OCI-LY7 (cell line): Measurements from ENCODE around the gene HYAL1. TPM values are rescaled to one million over a fixed set of nuclear protein-coding genes. Genes with fewer than 3 reads are reported as not detected.

Experiments
- BruUV-seq: library from RNA; stranded (reverse); fragments of 400-500 nt; replicated peaks from 2 replicates; lab custom pipeline; 2021; lab: Mats Ljungman, UMichigan
- CTCF ChIA-PET: fragments of 300-600 bp; sonication (Branson Sonifier 250); formaldehyde crosslinking; loops from one replicate; lab custom pipeline; 2022; ENCODE audit warnings: antibody characterized with exemption; ENCODE audit not compliant: unreplicated experiment; lab: Charles Lee
- POLR2A ChIA-PET: fragments of 300-600 bp; sonication (Branson Sonifier 250); formaldehyde crosslinking; loops from one replicate; lab custom pipeline; 2022; ENCODE audit warnings: antibody characterized with exemption; lab: Charles Lee
- DNase-seq: peaks from one replicate; pipeline ENCODE4 v3.0.0-alpha.2; 2015; ENCODE audit warnings: low spot score
- H2AFZ ChIP-seq: fragments of 200-600 bp; sonication (generic), shearing (Covaris generic); 2 replicates; pipeline ENCODE4 v1.6.1; 2014; ENCODE audit warnings: mild to moderate bottlenecking, antibody characterized with exemption, low read length, moderate library complexity
- H3K27ac ChIP-seq: fragments of 200-600 bp; sonication (generic); 2 replicates; pipeline ENCODE4 v1.5.1; 2014; ENCODE audit warnings: mixed run types, low read depth, mild to moderate bottlenecking, moderate library complexity, low read length, inconsistent platforms; ENCODE audit not compliant: poor library complexity, severe bottlenecking
- H3K36me3 ChIP-seq: fragments of 200-600 bp; sonication (generic); 2 replicates; pipeline ENCODE4 v1.6.1; 2014; ENCODE audit warnings: mild to moderate bottlenecking, antibody characterized with exemption, low read length, moderate library complexity, mixed read lengths; ENCODE audit not compliant: insufficient read depth
- H3K4me1 ChIP-seq: fragments of 200-600 bp; sonication (generic); 2 replicates; pipeline ENCODE4 v1.5.1; 2014; ENCODE audit warnings: mild to moderate bottlenecking, low read length; ENCODE audit not compliant: insufficient read depth, poor library complexity, severe bottlenecking
- H3K4me2 ChIP-seq: fragments of 200-600 bp; sonication (generic); 2 replicates; pipeline ENCODE4 v1.6.1; 2014; ENCODE audit warnings: mild to moderate bottlenecking, low read length
- H3K4me3 ChIP-seq: fragments of 200-600 bp; sonication (generic); 2 replicates; pipeline ENCODE4 v1.5.1; 2014; ENCODE audit warnings: mild to moderate bottlenecking, low read depth, low read length; ENCODE audit not compliant: poor library complexity, severe bottlenecking
- H3K79me2 ChIP-seq: fragments of 200-600 bp; sonication (generic); 2 replicates; pipeline ENCODE4 v1.6.1; 2016; ENCODE audit warnings: low read depth, mild to moderate bottlenecking, low read length, moderate library complexity, mixed read lengths; ENCODE audit not compliant: insufficient read depth
- H3K9me2 ChIP-seq: fragments of 200-600 bp; sonication (generic); 2 replicates; pipeline ENCODE4 v1.6.1; 2016; ENCODE audit warnings: mild to moderate bottlenecking, low read length, mixed read lengths; ENCODE audit not compliant: insufficient read depth
- H3K9me3 ChIP-seq: fragments of 200-600 bp; sonication (generic); 2 replicates; pipeline ENCODE4 v1.6.1; 2014; ENCODE audit warnings: mild to moderate bottlenecking, mixed run types, low read length, mixed read lengths
- H4K20me1 ChIP-seq: fragments of 200-600 bp; sonication (generic); 2 replicates; pipeline ENCODE4 v1.6.1; 2014; ENCODE audit warnings: mild to moderate bottlenecking, antibody characterized with exemption, low read length, moderate library complexity, mixed read lengths; ENCODE audit not compliant: insufficient read depth
- CTCF ChIP-seq: fragments of 200-600 bp; sonication (generic); conservative IDR thresholded peaks from 2 replicates; pipeline ENCODE4 v1.5.1; 2014; ENCODE audit warnings: mild to moderate bottlenecking, antibody characterized with exemption, low read length, moderate library complexity, mixed read lengths
- EZH2phosphoT487 ChIP-seq: fragments of 200-600 bp; sonication (generic); IDR thresholded peaks from 2 replicates; pipeline ENCODE4 v1.6.1; 2018; ENCODE audit warnings: low read depth, borderline replicate concordance, mild to moderate bottlenecking, mixed run types, antibody characterized with exemption, low read length, moderate library complexity, mixed read lengths
- intact Hi-C: fragments of 100-400 bp; cut with micrococcal nuclease; formaldehyde crosslinking; loops from one replicate; pipeline ENCODE4 v1.10.0; 2022; ENCODE audit not compliant: unreplicated experiment
- total RNA-seq, 2 experiments: library from RNA; depleted of rRNA in 1 of 2; stranded (reverse); fragments of >200 nt in 1 of 2; shearing (Covaris generic) in 1 of 2; gene quantifications; 2 replicates each; pipeline ENCODE4 v1.2.3, GENCODE V29; 2014 to 2022

Gene HYAL1
- total RNA-seq, 2 experiments from 2014 or later: 0.36 to 0.85 TPM

GRCh38 chr3:50320853-50321335 is 17.5 kb upstream of the HYAL1 start:
- Histone ChIP-seq H3K9me2 (no peaks in the 10 kb centered on the region), H2AFZ (peak overlapping the region; percentile 59), H3K79me2 (no peaks in the 10 kb centered on the region), H3K27ac (peak overlapping the region; percentile 51), H3K4me3 (peak overlapping the region; percentile 72), H3K4me1 (peaks cover 49% of the 10 kb centered on the region), H3K4me2 (peak overlapping the region; percentile 73), H4K20me1 (no peaks in the 10 kb centered on the region), H3K9me3 (no peaks in the 10 kb centered on the region), H3K36me3 (peaks cover 20% of the 10 kb centered on the region; the same call in 1 of the 2 replicates)
- TF ChIP-seq CTCF (no peak), EZH2phosphoT487 (no peak)
- no TSS peak for BruUV-seq
- ChIA-PET POLR2A (interaction anchor here (0.9 to 1.1 kb wide), 2 partner anchors 13 to 16 kb away, joined by 5 to 6 read pairs; no protein-coding TSS in a partner anchor), CTCF (interaction anchor here (0.6 kb wide), 1 partner anchor 28 kb away, joined by 3 read pairs; no protein-coding TSS in a partner anchor)
- peak; percentile 82 for DNase-seq
- intact Hi-C loops: loop anchor here (5.0 kb wide), 1 partner anchor 94 kb away; no protein-coding TSS in a partner anchor

GRCh38 chr3:50319894-50320625 is 16.7 kb upstream of the HYAL1 start:
- no peak for DNase-seq
- Histone ChIP-seq H3K9me2 (no peaks in the 10 kb centered on the region), H3K4me2 (peak overlapping the region; percentile 73), H3K27ac (peak overlapping the region; percentile 51), H3K36me3 (peaks cover 15% of the 10 kb centered on the region; the same call in 1 of the 2 replicates), H3K4me1 (peaks cover 49% of the 10 kb centered on the region), H3K9me3 (no peaks in the 10 kb centered on the region), H4K20me1 (no peaks in the 10 kb centered on the region), H2AFZ (no peak overlapping the region), H3K4me3 (peak overlapping the region; percentile 72), H3K79me2 (no peaks in the 10 kb centered on the region)
- TF ChIP-seq EZH2phosphoT487: no peak
- TF ChIP-seq CTCF: no peak
- CTCF ChIA-PET: interaction anchor here (0.6 kb wide), 1 partner anchor 28 kb away, joined by 3 read pairs; no protein-coding TSS in a partner anchor
- BruUV-seq: TSS peak; percentile 35
- intact Hi-C loops: loop anchor here (5.0 kb wide), 1 partner anchor 93 kb away; no protein-coding TSS in a partner anchor
- POLR2A ChIA-PET: interaction anchor here (0.9 to 1.1 kb wide), 2 partner anchors 14 to 17 kb away, joined by 5 to 6 read pairs; no protein-coding TSS in a partner anchor
